GM10266 (cell line): ENCODE results near the gene ATP4B.

ENCODE experiments used
- DNase-seq: peaks from one replicate; pipeline ENCODE4 v3.0.0; 2012; ENCODE audit errors: extremely low spot score
- CTCF ChIP-seq: IDR thresholded peaks from 2 replicates; pipeline ENCODE4 v1.5.1; 2012; ENCODE audit warnings: mild to moderate bottlenecking, low read depth; ENCODE audit not compliant: control insufficient read depth, insufficient read depth; ENCODE audit errors: missing control alignments

ATP4B gene

GRCh38 chr13:113657851-113658741 is at the start of gene ATP4B:
Gene ATP4B, minus strand, starts transcription at chr13:113658198. Its CDS starts 54 bp downstream, at chr13:113658144.
- no peak for DNase-seq
- TF ChIP-seq CTCF, result no peak

- no peak for DNase-seq
Measured at GRCh38 chr13:113672002-113672651, 14.1 kb upstream of the ATP4B start.

GRCh38 chr13:113671066-113672001 is 13.3 kb upstream of the ATP4B start:
- DNase-seq, result no peak
- TF ChIP-seq CTCF, result no peak

More at GRCh38 chr13:113672002-113672651, 14.1 kb upstream of the ATP4B start:
- no peak for TF ChIP-seq CTCF

GRCh38 chr13:113670541-113670940 is 12.5 kb upstream of the ATP4B start:
- DNase-seq, result no peak
- no peak for TF ChIP-seq CTCF

- no peak for DNase-seq
- TF ChIP-seq CTCF, result no peak
Measured at GRCh38 chr13:113669755-113670341, 11.8 kb upstream of the ATP4B start.

GRCh38 chr13:113669231-113669754 is 11.3 kb upstream of the ATP4B start:
- no peak for TF ChIP-seq CTCF
- DNase-seq, result no peak
